Measurements from ENCODE around the gene ZCCHC9.
"Not testable (repeated sequence)": the region's sequence is repeated elsewhere in the genome, so short reads cannot be mapped to it uniquely, and the experiment has no call there.

DNA sequence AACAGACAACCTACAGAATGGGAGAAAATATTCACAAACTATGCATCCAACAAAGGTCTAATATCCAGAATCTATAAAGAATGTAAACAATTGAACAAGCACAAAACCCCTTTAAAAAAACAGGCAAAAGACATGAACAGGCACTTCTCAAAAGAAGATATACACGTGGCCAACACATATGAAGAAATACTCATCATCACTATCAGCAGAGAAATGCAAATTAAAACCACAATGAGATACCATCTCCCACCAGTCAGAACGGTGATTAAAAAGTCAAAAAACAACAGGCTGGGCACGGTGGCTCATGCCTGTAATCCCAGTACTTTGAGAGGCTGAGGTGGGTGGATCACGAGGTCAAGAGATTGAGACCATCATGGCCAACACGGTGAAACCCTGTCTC, 7.4 kb upstream of the ZCCHC9 start:
- TF ChIP-seq, protein P1, sequence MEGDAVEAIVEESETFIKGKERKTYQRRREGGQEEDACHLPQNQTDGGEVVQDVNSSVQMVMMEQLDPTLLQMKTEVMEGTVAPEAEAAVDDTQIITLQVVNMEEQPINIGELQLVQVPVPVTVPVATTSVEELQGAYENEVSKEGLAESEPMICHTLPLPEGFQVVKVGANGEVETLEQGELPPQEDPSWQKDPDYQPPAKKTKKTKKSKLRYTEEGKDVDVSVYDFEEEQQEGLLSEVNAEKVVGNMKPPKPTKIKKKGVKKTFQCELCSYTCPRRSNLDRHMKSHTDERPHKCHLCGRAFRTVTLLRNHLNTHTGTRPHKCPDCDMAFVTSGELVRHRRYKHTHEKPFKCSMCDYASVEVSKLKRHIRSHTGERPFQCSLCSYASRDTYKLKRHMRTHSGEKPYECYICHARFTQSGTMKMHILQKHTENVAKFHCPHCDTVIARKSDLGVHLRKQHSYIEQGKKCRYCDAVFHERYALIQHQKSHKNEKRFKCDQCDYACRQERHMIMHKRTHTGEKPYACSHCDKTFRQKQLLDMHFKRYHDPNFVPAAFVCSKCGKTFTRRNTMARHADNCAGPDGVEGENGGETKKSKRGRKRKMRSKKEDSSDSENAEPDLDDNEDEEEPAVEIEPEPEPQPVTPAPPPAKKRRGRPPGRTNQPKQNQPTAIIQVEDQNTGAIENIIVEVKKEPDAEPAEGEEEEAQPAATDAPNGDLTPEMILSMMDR (IDR thresholded peaks at IDR 0.05): not testable (repeated sequence)
- TF ChIP-seq EZH2 (IDR thresholded peaks at IDR 0.05; ENCODE audit: borderline replicate concordance, insufficient read depth, low read depth, low read length, poor library complexity, severe bottlenecking): not testable (repeated sequence)

Measured in B cell (primary cell).